Measurements from ENCODE around the gene ERGIC1. TPM values are rescaled to one million over a fixed set of nuclear protein-coding genes. Genes with fewer than 3 reads are reported as not detected.

The ERGIC1 gene
- total RNA-seq, 1 donor from 2014 or later = 79.4 TPM

DNA sequence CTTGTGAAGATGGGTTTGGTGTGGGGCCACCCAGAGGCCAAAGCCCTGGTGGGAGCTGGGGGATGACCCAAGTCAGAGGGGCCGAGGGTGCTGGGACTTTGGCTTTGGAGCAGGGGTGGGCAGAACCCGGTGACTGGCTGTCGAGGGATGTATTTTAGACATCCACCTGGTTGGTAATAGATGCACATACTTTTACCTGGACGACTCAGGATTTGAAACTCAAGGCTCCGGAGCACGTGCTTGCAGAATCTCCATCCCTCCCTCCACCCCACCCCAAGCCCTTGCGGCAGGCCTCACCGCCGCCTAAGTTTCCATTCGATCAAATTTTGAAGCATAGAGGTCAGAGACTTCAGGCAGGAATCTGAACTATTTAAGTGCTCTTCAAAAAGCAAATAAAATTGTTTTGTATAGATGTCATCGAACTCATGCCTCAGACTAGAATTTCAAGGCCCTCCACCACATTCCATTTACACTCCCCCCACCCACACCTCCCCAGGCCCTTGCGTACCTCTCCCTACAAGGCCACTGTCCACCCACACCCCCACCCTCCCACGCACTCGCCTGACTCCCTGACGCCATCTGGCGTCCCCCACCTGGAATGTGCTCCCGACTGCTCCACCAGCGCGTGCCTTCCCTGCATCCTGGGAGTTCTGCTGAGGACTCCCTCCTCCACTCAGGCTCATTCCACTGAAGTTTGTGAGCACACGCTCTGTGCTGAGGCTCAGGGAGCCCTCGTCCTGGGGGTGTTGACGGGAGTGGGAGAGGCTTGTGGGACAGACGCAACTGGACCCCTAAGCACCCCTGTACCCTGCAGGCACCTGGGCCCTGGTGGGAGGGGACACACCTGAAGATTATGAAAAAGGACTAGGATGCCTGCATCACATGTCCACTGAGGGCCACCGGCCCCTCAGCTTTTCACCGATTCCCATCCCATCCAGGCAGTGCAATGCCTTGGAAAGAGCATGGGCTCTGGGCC lies 68.7 kb downstream of the ERGIC1 start:
- Histone ChIP-seq H3K9me3 (replicated peaks) (no peaks in the 10 kb centered on the region), H3K4me1 (peaks cover 87% of the 10 kb centered on the region), H3K27me3 (ENCODE audit: low read depth) (no peaks in the 10 kb centered on the region), H3K4me3 (no peak overlapping the region), H3K36me3 (peaks cover 11% of the 10 kb centered on the region), H3K27ac (replicated peaks) (peak overlapping the region; percentile 92)
- TF ChIP-seq, protein P1, sequence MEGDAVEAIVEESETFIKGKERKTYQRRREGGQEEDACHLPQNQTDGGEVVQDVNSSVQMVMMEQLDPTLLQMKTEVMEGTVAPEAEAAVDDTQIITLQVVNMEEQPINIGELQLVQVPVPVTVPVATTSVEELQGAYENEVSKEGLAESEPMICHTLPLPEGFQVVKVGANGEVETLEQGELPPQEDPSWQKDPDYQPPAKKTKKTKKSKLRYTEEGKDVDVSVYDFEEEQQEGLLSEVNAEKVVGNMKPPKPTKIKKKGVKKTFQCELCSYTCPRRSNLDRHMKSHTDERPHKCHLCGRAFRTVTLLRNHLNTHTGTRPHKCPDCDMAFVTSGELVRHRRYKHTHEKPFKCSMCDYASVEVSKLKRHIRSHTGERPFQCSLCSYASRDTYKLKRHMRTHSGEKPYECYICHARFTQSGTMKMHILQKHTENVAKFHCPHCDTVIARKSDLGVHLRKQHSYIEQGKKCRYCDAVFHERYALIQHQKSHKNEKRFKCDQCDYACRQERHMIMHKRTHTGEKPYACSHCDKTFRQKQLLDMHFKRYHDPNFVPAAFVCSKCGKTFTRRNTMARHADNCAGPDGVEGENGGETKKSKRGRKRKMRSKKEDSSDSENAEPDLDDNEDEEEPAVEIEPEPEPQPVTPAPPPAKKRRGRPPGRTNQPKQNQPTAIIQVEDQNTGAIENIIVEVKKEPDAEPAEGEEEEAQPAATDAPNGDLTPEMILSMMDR (IDR thresholded peaks at IDR 0.05; ENCODE audit: borderline replicate concordance) = peak; percentile 62
- intact Hi-C loops (cut with micrococcal nuclease) = loop anchor here (10.0 kb wide), 1 partner anchor 48 kb away; no protein-coding TSS in a partner anchor
- peak; percentile 81 for DNase-seq

DNA sequence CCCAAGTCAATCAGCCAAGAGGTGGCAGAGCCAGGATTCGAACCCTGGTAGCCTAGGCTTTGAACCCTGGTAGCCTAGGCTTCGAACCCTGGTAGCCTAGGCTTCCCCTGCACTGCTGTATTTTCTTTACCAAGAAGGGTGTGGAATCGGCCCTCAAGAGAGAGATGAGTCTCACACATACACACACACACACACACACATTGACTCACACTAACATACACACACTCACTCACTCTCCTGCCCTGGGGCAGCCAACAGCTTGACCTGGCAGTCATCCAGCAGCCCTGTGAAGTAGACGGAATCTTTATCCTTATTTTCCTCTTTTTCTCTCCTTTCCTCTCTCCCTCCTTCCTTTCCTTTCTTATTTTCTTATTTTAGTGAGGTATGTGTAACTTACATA lies 69.7 kb downstream of the ERGIC1 start:
- TF ChIP-seq, protein P1 (IDR thresholded peaks at IDR 0.05; ENCODE audit: borderline replicate concordance) = no peak
- no peak for DNase-seq
- H3K4me1 ChIP-seq = peaks cover 77% of the 10 kb centered on the region
- H3K4me3 ChIP-seq = no peak overlapping the region
- H3K9me3 ChIP-seq (replicated peaks) = no peaks in the 10 kb centered on the region
- no peaks in the 10 kb centered on the region for H3K27me3 ChIP-seq (ENCODE audit: low read depth)
- peak overlapping the region; percentile 92 for H3K27ac ChIP-seq (replicated peaks)
- peaks cover 9% of the 10 kb centered on the region for H3K36me3 ChIP-seq
- intact Hi-C loops (cut with micrococcal nuclease) = loop anchor here (10.0 kb wide), 1 partner anchor 49 kb away; no protein-coding TSS in a partner anchor

DNA sequence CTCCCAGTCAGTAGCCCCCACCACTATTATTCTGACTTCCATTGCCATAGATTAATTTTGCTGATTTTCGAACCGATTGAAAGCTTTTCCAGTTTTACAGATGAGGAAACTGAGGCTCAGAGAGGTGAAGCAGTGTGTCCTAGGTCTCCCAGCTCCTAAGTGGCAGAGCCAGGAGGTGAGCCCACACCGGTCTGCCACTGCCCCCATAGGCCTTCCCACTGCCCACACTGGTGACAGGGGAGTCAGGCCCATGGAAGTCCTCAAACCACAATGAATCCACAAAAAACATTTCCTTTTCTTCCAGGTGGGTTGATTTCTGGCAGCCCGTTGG lies 70.2 kb downstream of the ERGIC1 start:
- no peak for DNase-seq
- H3K36me3 ChIP-seq = peaks cover 7% of the 10 kb centered on the region
- H3K9me3 ChIP-seq (replicated peaks) = no peaks in the 10 kb centered on the region
- intact Hi-C loops (cut with micrococcal nuclease) = loop anchor here (10.0 kb wide), 1 partner anchor 49 kb away; no protein-coding TSS in a partner anchor
- H3K27ac ChIP-seq (replicated peaks) = peak overlapping the region; percentile 92
- H3K27me3 ChIP-seq (ENCODE audit: low read depth) = no peaks in the 10 kb centered on the region
- H3K4me3 ChIP-seq = no peak overlapping the region
- peaks cover 77% of the 10 kb centered on the region for H3K4me1 ChIP-seq
- TF ChIP-seq, protein P1 (IDR thresholded peaks at IDR 0.05; ENCODE audit: borderline replicate concordance) = no peak

DNA sequence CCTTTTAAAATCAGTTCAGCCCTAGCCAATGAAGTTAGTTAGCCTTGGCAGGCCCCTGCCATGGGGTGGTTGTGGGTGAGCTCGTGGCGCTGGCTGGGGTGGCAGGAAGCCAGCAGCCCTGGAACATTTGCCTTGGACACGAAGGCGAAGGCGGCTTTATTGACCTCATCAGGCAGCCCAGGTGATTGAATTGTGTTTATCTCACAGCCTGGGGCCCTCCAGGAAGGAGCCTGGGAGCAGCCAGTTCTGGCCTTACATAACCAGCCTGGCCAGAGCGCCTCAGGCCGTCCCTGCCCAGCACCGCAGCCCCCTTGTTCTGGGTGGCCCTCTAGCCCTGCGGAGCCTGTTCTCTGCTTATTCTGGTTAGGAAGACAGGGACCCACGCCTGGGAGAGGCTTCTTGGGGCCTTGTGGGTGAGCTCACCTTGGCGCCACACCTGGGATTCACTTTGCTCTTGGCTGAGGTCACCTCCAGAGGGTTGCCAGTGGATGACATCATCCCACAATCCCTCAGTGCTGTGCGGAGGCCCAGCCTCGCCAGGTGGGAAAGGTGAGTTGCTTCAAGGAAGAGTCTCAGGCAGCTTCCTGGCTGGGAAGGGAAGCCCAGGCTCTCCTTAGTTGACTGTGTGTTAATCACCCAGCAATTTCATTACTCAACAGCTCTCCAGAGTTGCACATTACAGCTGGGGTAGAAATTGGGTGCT lies 70.7 kb downstream of the ERGIC1 start:
- TF ChIP-seq, protein P1 (IDR thresholded peaks at IDR 0.05; ENCODE audit: borderline replicate concordance) = no peak
- intact Hi-C loops (cut with micrococcal nuclease) = loop anchor here (10.0 kb wide), 1 partner anchor 50 kb away; no protein-coding TSS in a partner anchor
- Histone ChIP-seq H3K9me3 (replicated peaks) (no peaks in the 10 kb centered on the region), H3K27me3 (ENCODE audit: low read depth) (no peaks in the 10 kb centered on the region), H3K27ac (replicated peaks) (peak overlapping the region; percentile 92), H3K4me1 (peaks cover 73% of the 10 kb centered on the region), H3K4me3 (no peak overlapping the region), H3K36me3 (peaks cover 2% of the 10 kb centered on the region)
- DNase-seq = peak; percentile 77

DNA sequence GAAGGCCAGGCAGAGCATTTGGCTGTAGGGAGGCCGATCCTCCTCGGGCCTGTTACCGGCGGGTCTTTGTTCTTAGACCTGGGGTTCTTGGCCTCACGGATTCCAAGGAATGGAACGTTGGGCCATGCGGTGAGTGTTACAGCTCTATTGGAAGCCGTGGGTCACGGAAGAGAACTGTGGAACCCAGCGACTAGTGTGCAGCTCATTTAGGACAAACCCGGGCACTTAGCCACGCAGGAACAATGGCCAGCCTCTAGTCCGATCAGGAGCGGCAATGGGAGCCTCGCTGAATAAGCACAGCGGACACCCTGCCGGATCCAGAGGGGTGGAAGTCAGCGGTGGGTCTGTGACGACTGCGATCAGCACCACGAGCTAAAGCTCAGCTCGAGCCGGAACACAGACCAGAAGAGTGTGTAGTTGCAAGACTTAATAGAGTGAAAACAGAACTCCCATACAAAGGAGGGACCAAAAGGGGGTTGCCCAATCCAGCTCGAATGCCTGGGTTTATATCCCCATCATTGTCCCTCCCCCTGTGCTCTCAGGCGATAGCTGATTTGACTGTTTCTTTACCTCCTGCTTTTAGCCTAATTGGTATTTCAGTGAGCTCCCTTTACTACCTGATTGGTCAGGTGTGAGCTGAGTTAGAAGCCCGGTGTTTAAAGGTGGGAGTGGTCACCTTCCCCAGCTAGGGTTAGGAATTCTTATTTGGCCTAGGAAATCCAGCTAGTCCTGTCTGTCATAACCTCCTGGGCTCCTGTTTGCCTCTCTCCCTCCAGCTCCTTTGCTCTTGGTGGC lies 71.5 kb downstream of the ERGIC1 start:
- no peaks in the 10 kb centered on the region for H3K27me3 ChIP-seq (ENCODE audit: low read depth)
- H3K4me1 ChIP-seq = peaks cover 66% of the 10 kb centered on the region
- H3K27ac ChIP-seq (replicated peaks) = peak overlapping the region; percentile 92
- no peak for DNase-seq
- peaks cover under 1% of the 10 kb centered on the region for H3K36me3 ChIP-seq
- no peak overlapping the region for H3K4me3 ChIP-seq
- intact Hi-C loops (cut with micrococcal nuclease) = loop anchor here (10.0 kb wide), 1 partner anchor 51 kb away; no protein-coding TSS in a partner anchor
- H3K9me3 ChIP-seq (replicated peaks) = no peaks in the 10 kb centered on the region
- TF ChIP-seq, protein P1 (IDR thresholded peaks at IDR 0.05; ENCODE audit: borderline replicate concordance) = no peak

Data from left ventricle myocardium inferior (tissue), 1 donor.